Ascending aorta (tissue), 2 donors: Measurements from ENCODE around the gene UST. TPM values are rescaled to one million over a fixed set of nuclear protein-coding genes. Genes with fewer than 3 reads are reported as not detected.

ENCODE experiments used
- DNase-seq, 2 donors: peaks; one replicate each; pipeline ENCODE4 v3.0.0-alpha.2; 2019; ENCODE audit warnings: low spot score in 2 of 2
- H3K27ac ChIP-seq, 2 donors: fragments of 200-600 bp; sonication (generic); one replicate each; pipeline ENCODE4 v1.5.1; 2016 to 2017; ENCODE audit warnings: mild to moderate bottlenecking in 1 of 2
- H3K27me3 ChIP-seq: fragments of 200-600 bp; sonication (generic); one replicate; pipeline ENCODE4 v1.5.1; 2017
- H3K36me3 ChIP-seq, 2 donors: fragments of 200-600 bp; sonication (generic); one replicate each; pipeline ENCODE4 v1.5.1; 2016
- H3K4me1 ChIP-seq, 2 donors: fragments of 200-600 bp; sonication (generic); one replicate each; pipeline ENCODE4 v1.5.1; 2016 to 2017; ENCODE audit warnings: mild to moderate bottlenecking in 1 of 2
- H3K4me3 ChIP-seq, 2 donors: fragments of 200-600 bp; sonication (generic); one replicate each; pipeline ENCODE4 v1.5.1; 2016 to 2017; ENCODE audit warnings: mild to moderate bottlenecking in 1 of 2
- H3K9me3 ChIP-seq, 2 donors: fragments of 200-600 bp; sonication (generic); one replicate each; pipeline ENCODE4 v1.5.1; 2016
- CTCF ChIP-seq, 3 experiments: fragments of 200-600 bp in 2 of 3; fragments of 450-650 bp in 1 of 3; sonication (generic) in 2 of 3; IDR thresholded peaks; one replicate each; pipeline ENCODE4 v1.5.1; 2016 to 2019; ENCODE audit warnings: antibody characterized with exemption in 3 of 3, mild to moderate bottlenecking in 1 of 3, moderate library complexity in 1 of 3
- intact Hi-C: fragments of 100-400 bp; cut with DNase I; formaldehyde crosslinking; loops from one replicate; pipeline ENCODE4 v1.15.1; 2023
- total RNA-seq: library from RNA; depleted of rRNA; stranded (reverse); fragments of >200 nt; gene quantifications from one replicate; pipeline ENCODE4 v1.1.0, GENCODE V29; 2016

Gene UST
- total RNA-seq, 1 donor from 2014 or later = 27.0 TPM

- intact Hi-C loops = no loop called here
- H3K9me3 ChIP-seq = no peaks in the 10 kb centered on the region
- H3K27ac ChIP-seq = no peak overlapping the region
- peaks cover 5 to 26% of the 10 kb centered on the region in 2 donors for H3K4me1 ChIP-seq
- DNase-seq = no peak
- no peak overlapping the region for H3K4me3 ChIP-seq
- no peak for TF ChIP-seq CTCF (IDR thresholded peaks at IDR 0.05)
- H3K36me3 ChIP-seq = no peaks in the 10 kb centered on the region
- H3K27me3 ChIP-seq = no peaks in the 10 kb centered on the region
Observed at GRCh38 chr6:148757944-148758480, 11.2 kb downstream of the UST start.

- no peaks in the 10 kb centered on the region for H3K27me3 ChIP-seq
Observed at GRCh38 chr6:148758492-148758891, 11.7 kb downstream of the UST start.

GRCh38 chr6:148760258-148760534 lies 13.4 kb downstream of the UST start:
- Histone ChIP-seq H3K27me3 (no peaks in the 10 kb centered on the region), H3K4me3 (peak overlapping the region in 1 of 2 donors; percentile 56), H3K36me3 (no peaks in the 10 kb centered on the region), H3K9me3 (no peaks in the 10 kb centered on the region), H3K4me1 (peaks cover 5 to 26% of the 10 kb centered on the region in 2 donors), H3K27ac (peak overlapping the region; percentile 72 to 81)
- DNase-seq = no peak
- TF ChIP-seq CTCF (IDR thresholded peaks at IDR 0.05) = no peak
- intact Hi-C loops = no loop called here

More at GRCh38 chr6:148758492-148758891, 11.7 kb downstream of the UST start:
- intact Hi-C loops = no loop called here
- TF ChIP-seq CTCF (IDR thresholded peaks at IDR 0.05) = no peak
- DNase-seq = peak in 1 of 2 donors; percentile 78
- H3K4me1 ChIP-seq = peaks cover 5 to 26% of the 10 kb centered on the region in 2 donors
- no peaks in the 10 kb centered on the region for H3K36me3 ChIP-seq
- no peaks in the 10 kb centered on the region for H3K9me3 ChIP-seq
- H3K4me3 ChIP-seq = no peak overlapping the region
- no peak overlapping the region for H3K27ac ChIP-seq

DNA sequence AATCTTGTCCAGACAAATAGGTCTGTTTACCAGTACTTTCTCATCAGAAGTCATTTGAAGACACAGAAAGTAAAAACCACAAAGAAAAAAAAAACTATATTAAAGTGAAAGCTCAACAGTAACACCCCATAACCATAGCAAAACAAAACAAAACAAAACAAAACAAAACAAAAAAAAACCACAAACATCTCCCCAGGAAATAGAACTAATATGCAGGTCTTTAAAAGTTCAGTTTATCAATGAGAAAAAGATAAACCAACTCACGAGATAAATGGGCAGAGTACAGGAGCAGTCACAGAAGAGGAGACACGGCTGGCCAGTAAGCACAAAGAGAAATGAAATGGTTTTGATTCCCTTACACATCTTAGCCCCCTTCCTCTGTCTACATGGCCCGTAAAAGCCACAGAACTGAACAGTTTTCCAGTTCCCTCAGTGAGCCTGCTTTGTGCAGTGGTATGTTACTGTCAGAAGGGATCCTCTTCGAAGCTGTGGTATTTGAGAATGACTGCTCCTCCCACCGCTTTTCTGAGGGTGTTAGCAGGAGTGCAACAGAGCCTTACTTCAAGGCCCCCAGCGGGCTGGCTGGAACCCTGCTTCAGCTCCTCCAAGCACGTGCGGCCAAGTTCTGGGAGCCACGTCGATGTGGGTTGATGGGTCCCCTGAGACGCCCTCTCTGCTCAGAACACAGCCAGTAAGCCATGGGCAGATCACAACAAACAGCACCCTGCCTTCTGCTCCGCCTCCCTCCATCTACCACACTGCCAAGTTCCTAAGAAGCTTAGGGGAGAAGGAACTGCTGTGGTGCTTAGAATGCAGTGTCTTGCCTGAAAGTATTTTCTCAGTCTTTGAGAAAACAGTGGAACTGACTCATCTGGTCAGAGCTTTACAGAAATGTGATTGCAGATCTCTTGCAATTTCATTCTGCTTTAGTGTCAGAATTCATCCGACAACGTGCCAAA lies 14.0 kb downstream of the UST start:
- H3K27ac ChIP-seq = peak overlapping the region; percentile 72 to 81
- peaks cover 5 to 26% of the 10 kb centered on the region in 2 donors for H3K4me1 ChIP-seq
- no peaks in the 10 kb centered on the region for H3K27me3 ChIP-seq
- intact Hi-C loops = no loop called here
- H3K4me3 ChIP-seq = peak overlapping the region; percentile 44 to 56
- TF ChIP-seq CTCF (IDR thresholded peaks at IDR 0.05) = no peak
- DNase-seq = peak in 1 of 2 donors; percentile 85
- H3K36me3 ChIP-seq = no peaks in the 10 kb centered on the region
- no peaks in the 10 kb centered on the region for H3K9me3 ChIP-seq

DNA sequence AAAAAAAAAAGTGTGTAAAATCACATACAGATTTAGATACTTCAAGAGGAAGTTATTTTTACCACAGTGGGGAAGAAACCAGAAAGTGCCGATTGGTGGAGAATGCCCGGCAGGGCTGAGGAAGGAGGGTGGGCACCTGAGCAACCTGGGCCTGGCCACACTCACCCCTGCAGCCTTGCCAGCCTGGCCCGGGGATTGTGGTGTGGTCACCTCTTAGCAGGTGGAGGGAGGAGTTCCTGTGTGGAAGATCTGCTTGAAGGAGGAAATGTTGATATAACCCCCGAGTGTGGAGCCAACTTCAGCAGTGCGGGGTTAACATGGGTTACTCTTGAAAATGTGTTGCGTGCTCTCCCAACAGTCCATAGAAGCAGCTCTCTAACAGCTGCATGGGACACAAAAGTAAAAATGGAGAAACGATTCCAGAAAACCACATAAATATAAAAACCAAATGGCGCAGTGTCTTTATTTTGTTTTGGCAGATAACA lies 14.7 kb downstream of the UST start:
- Histone ChIP-seq H3K27me3 (no peaks in the 10 kb centered on the region), H3K4me3 (peak overlapping the region; percentile 44 to 56), H3K4me1 (peaks cover 5 to 29% of the 10 kb centered on the region in 2 donors), H3K36me3 (no peaks in the 10 kb centered on the region), H3K27ac (peak overlapping the region; percentile 72 to 81), H3K9me3 (no peaks in the 10 kb centered on the region)
- DNase-seq = no peak
- no peak for TF ChIP-seq CTCF (IDR thresholded peaks at IDR 0.05)
- intact Hi-C loops = no loop called here
